HepG2 (cell line): ENCODE results near the gene PMM2. TPM values are rescaled to one million over a fixed set of nuclear protein-coding genes. Genes with fewer than 3 reads are reported as not detected.

ENCODE experiments used
- GABPB1 ChIP-seq: IDR thresholded peaks from 2 replicates; pipeline ENCODE4 v1.6.1; 2016; ENCODE audit warnings: mild to moderate bottlenecking, missing genetic modification reagents, moderate library complexity, missing compliant biosample characterization
- GATAD2A ChIP-seq: IDR thresholded peaks from 2 replicates; pipeline ENCODE4 v1.6.1; 2016
- MED1 ChIP-seq: sonication (generic); formaldehyde crosslinking; IDR thresholded peaks from 2 replicates; pipeline ENCODE4 v1.4.0; 2020; ENCODE audit warnings: missing genetic modification reagents
- MIXL1 ChIP-seq: IDR thresholded peaks from 2 replicates; pipeline ENCODE4 v1.6.1; 2016
- NCOA1 ChIP-seq: sonication (generic); formaldehyde crosslinking; IDR thresholded peaks from 2 replicates; pipeline ENCODE4 v1.9.0; 2021; ENCODE audit warnings: missing genetic modification reagents
- NCOA2 ChIP-seq: sonication (generic); formaldehyde crosslinking; IDR thresholded peaks from 2 replicates; pipeline ENCODE4 v1.8.0; 2022; ENCODE audit warnings: inconsistent platforms
- PCBP2 ChIP-seq: fragments of 200-400 bp; formaldehyde crosslinking; optimal IDR thresholded peaks from 2 replicates; pipeline ENCODE3; 2018; ENCODE audit warnings: low read length, low read depth; ENCODE audit not compliant: poor library complexity, severe bottlenecking
- SETDB1 ChIP-seq: sonication (generic); formaldehyde crosslinking; IDR thresholded peaks from 2 replicates; pipeline ENCODE4 v1.5.1; 2020; ENCODE audit warnings: missing genetic modification reagents, mild to moderate bottlenecking, borderline replicate concordance
- SOX5 ChIP-seq: IDR thresholded peaks from 2 replicates; pipeline ENCODE4 v1.6.1; 2016; ENCODE audit warnings: borderline replicate concordance
- SYNCRIP ChIP-seq: fragments of 200-400 bp; formaldehyde crosslinking; IDR thresholded peaks from 2 replicates; pipeline ENCODE4 v1.6.1; 2018; ENCODE audit warnings: mild to moderate bottlenecking, low read depth, low read length; ENCODE audit not compliant: insufficient read depth
- TGIF2 ChIP-seq: IDR thresholded peaks from 2 replicates; pipeline ENCODE4 v1.6.1; 2016; ENCODE audit warnings: control low read depth, missing compliant biosample characterization
- U2AF2 ChIP-seq: fragments of 200-400 bp; formaldehyde crosslinking; IDR thresholded peaks from 2 replicates; pipeline ENCODE4 v1.6.1; 2017; ENCODE audit warnings: low read depth, mild to moderate bottlenecking, low read length
- ZNF121 ChIP-seq: sonication (generic); formaldehyde crosslinking; IDR thresholded peaks from 2 replicates; pipeline ENCODE4 v1.5.0; 2020; ENCODE audit warnings: mild to moderate bottlenecking, missing genetic modification reagents
- ZNF124 ChIP-seq: sonication (generic); formaldehyde crosslinking; IDR thresholded peaks from 2 replicates; pipeline ENCODE4 v1.4.0; 2020; ENCODE audit warnings: missing genetic modification reagents
- ZNF138 ChIP-seq: sonication (generic); formaldehyde crosslinking; IDR thresholded peaks from 2 replicates; pipeline ENCODE4 v1.5.0; 2020; ENCODE audit warnings: mild to moderate bottlenecking, low read depth, missing genetic modification reagents
- ZNF260 ChIP-seq: sonication (generic); formaldehyde crosslinking; IDR thresholded peaks from 2 replicates; pipeline ENCODE4 v1.4.0; 2020; ENCODE audit warnings: missing genetic modification reagents, low read depth, mild to moderate bottlenecking, borderline replicate concordance
- ZNF3 ChIP-seq: IDR thresholded peaks from 2 replicates; pipeline ENCODE4 v1.7.0; 2017; ENCODE audit warnings: inconsistent platforms
- ZNF317 ChIP-seq: sonication (generic); formaldehyde crosslinking; IDR thresholded peaks from 2 replicates; pipeline ENCODE4 v1.5.0; 2020; ENCODE audit warnings: mild to moderate bottlenecking, missing genetic modification reagents
- ZNF383 ChIP-seq: sonication (generic); formaldehyde crosslinking; IDR thresholded peaks from 2 replicates; pipeline ENCODE4 v1.4.0; 2020; ENCODE audit warnings: missing genetic modification reagents, mild to moderate bottlenecking, borderline replicate concordance
- ZNF782 ChIP-seq: sonication (generic); formaldehyde crosslinking; IDR thresholded peaks from 2 replicates; pipeline ENCODE4 v1.4.0; 2020; ENCODE audit warnings: missing genetic modification reagents, mild to moderate bottlenecking, borderline replicate concordance
- polyA plus RNA-seq, 8 experiments: library from polyadenylated mRNA; depleted of rRNA in 3 of 8; stranded (reverse) in 7 of 8; unstranded in 1 of 8; fragments of >200 nt; fragmentation: Illumina TruSeq in 4 of 8; extraction: Trizol in 4 of 8; gene quantifications; 2 replicates each; pipeline versions ENCODE4 v1.2.1 to v1.2.3, GENCODE V29; 2011 to 2016; ENCODE audit warnings: low read depth in 4 of 8, missing spikeins in 1 of 8, mixed read lengths in 1 of 8; ENCODE audit not compliant: insufficient read depth in 1 of 8
- total RNA-seq, 5 experiments: library from RNA; depleted of rRNA; stranded (reverse); fragments of >200 nt; fragmentation: Illumina TruSeq; extraction: Trizol; gene quantifications; 2 replicates each; pipeline ENCODE4 v1.2.3, GENCODE V29; 2016; ENCODE audit warnings: low read depth in 1 of 5
- TF ChIP-seq, protein P1 (sequence below): sonication (generic); formaldehyde crosslinking; IDR thresholded peaks from 2 replicates; pipeline ENCODE4 v1.5.0; 2020; ENCODE audit warnings: mild to moderate bottlenecking, missing genetic modification reagents, borderline replicate concordance
- TF ChIP-seq, protein P2 (sequence below): sonication (generic); formaldehyde crosslinking; IDR thresholded peaks from 2 replicates; pipeline ENCODE4 v1.9.0; 2021; ENCODE audit warnings: missing genetic modification reagents, mild to moderate bottlenecking, borderline replicate concordance
- TF ChIP-seq, protein P3 (sequence below): sonication (generic); formaldehyde crosslinking; IDR thresholded peaks from 2 replicates; pipeline ENCODE4 v1.5.0; 2020; ENCODE audit warnings: missing genetic modification reagents
- TF ChIP-seq, protein P4 (sequence below): sonication (generic); formaldehyde crosslinking; IDR thresholded peaks from 2 replicates; pipeline ENCODE4 v1.8.1; 2023; ENCODE audit warnings: missing genetic modification reagents, mild to moderate bottlenecking, borderline replicate concordance

Gene PMM2
- total and polyA plus RNA-seq, 2 of the 13 experiments (the other 11 are each of a cell fraction or from before 2014, with no cell fraction given) = 52.2 to 93.7 TPM

DNA sequence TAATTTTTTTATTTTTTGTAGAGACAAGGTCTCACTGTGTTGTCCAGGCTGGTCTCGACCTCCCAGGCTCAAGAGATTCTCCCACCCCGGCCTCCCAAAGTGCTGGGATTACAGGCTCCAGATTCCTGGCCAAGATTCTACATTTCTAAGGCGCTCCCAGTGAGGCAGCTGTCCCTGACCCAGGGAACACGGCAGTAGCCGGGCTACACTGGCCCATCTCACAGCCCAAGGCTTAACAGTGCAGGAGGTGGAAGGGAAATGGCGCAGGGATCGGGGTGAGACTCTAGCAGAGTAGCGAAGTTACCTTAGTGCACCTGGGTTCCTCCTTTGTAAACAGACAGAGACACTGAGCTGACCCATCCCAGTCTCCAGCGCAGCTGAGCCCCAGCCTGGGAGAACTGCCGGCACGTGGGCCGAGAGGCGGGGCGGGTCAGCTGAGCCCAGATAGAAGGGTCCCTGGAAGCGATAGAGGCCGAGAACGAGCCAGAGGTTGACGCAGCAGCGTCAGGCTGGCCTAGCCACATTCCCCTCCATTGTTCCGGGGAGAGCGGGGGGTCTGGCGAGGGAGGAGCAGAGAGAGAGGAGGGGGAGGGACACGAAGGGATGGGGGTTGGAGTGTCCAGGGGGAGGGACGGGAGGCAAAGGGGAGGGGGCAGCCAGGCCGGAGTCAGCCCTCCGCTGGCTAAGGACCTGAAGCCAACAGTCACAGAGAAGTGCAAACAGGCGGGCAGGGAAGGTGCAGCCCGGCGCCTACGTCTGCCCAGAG is 68.7 kb downstream of the PMM2 start (continued):
- TF ChIP-seq NCOA2 (CRISPR knock-in tag) (peak; percentile 69; the same call in 1 of the 2 replicates), MIXL1 (peak; percentile 34; the same call in 1 of the 2 replicates), MED1 (peak; percentile 53), U2AF2 (no peak), GABPB1 (CRISPR knock-in tag) (peak; percentile 67), ZNF260 (no peak), ZNF383 (CRISPR knock-in tag) (no peak), ZNF317 (no peak), TGIF2 (CRISPR knock-in tag) (peak; percentile 97), NCOA1 (CRISPR knock-in tag) (no peak), SOX5 (CRISPR knock-in tag) (peak; percentile 76; the same call in 1 of the 2 replicates), ZNF121 (CRISPR knock-in tag) (peak; percentile 98), SYNCRIP (no peak), SETDB1 (0 out of 2 replicates have a peak, but pooled peaks have one; percentile 70), ZNF124 (CRISPR knock-in tag) (no peak), PCBP2 (no peak), GATAD2A (CRISPR knock-in tag) (peak; percentile 79), ZNF782 (peak; percentile 81), ZNF138 (CRISPR knock-in tag) (no peak; the same call in 1 of the 2 replicates), ZNF3 (CRISPR knock-in tag) (no peak)
- TF ChIP-seq, protein P1, sequence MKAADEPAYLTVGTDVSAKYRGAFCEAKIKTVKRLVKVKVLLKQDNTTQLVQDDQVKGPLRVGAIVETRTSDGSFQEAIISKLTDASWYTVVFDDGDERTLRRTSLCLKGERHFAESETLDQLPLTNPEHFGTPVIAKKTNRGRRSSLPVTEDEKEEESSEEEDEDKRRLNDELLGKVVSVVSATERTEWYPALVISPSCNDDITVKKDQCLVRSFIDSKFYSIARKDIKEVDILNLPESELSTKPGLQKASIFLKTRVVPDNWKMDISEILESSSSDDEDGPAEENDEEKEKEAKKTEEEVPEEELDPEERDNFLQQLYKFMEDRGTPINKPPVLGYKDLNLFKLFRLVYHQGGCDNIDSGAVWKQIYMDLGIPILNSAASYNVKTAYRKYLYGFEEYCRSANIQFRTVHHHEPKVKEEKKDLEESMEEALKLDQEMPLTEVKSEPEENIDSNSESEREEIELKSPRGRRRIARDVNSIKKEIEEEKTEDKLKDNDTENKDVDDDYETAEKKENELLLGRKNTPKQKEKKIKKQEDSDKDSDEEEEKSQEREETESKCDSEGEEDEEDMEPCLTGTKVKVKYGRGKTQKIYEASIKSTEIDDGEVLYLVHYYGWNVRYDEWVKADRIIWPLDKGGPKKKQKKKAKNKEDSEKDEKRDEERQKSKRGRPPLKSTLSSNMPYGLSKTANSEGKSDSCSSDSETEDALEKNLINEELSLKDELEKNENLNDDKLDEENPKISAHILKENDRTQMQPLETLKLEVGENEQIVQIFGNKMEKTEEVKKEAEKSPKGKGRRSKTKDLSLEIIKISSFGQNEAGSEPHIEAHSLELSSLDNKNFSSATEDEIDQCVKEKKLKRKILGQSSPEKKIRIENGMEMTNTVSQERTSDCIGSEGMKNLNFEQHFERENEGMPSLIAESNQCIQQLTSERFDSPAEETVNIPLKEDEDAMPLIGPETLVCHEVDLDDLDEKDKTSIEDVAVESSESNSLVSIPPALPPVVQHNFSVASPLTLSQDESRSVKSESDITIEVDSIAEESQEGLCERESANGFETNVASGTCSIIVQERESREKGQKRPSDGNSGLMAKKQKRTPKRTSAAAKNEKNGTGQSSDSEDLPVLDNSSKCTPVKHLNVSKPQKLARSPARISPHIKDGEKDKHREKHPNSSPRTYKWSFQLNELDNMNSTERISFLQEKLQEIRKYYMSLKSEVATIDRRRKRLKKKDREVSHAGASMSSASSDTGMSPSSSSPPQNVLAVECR = peak; percentile 95
- TF ChIP-seq, protein P2, sequence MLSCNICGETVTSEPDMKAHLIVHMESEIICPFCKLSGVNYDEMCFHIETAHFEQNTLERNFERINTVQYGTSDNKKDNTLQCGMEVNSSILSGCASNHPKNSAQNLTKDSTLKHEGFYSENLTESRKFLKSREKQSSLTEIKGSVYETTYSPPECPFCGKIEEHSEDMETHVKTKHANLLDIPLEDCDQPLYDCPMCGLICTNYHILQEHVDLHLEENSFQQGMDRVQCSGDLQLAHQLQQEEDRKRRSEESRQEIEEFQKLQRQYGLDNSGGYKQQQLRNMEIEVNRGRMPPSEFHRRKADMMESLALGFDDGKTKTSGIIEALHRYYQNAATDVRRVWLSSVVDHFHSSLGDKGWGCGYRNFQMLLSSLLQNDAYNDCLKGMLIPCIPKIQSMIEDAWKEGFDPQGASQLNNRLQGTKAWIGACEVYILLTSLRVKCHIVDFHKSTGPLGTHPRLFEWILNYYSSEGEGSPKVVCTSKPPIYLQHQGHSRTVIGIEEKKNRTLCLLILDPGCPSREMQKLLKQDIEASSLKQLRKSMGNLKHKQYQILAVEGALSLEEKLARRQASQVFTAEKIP (CRISPR knock-in tag) = no peak
- TF ChIP-seq, protein P3, sequence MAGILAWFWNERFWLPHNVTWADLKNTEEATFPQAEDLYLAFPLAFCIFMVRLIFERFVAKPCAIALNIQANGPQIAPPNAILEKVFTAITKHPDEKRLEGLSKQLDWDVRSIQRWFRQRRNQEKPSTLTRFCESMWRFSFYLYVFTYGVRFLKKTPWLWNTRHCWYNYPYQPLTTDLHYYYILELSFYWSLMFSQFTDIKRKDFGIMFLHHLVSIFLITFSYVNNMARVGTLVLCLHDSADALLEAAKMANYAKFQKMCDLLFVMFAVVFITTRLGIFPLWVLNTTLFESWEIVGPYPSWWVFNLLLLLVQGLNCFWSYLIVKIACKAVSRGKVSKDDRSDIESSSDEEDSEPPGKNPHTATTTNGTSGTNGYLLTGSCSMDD = no peak
- TF ChIP-seq, protein P4, sequence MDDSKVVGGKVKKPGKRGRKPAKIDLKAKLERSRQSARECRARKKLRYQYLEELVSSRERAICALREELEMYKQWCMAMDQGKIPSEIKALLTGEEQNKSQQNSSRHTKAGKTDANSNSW (CRISPR knock-in tag) = 0 out of 2 replicates have a peak, but pooled peaks have one; percentile 26
